Measurements from ENCODE around the gene ARL15.

GRCh38 chr5:54285686-54286085 is 24.7 kb downstream of the ARL15 start:
- TF ChIP-seq CTCF (IDR thresholded peaks at IDR 0.05; ENCODE audit: borderline replicate concordance, extremely low read depth, low read length, poor library complexity, severe bottlenecking) (no peak), EZH2 (IDR thresholded peaks at IDR 0.05; ENCODE audit: borderline replicate concordance, low read depth, low read length, severe bottlenecking) (no peak)
